MM.1S (cell line): ENCODE data around the gene ACBD4.

Source experiments
- DNase-seq: peaks from one replicate; pipeline ENCODE4 v3.0.0-alpha.2; 2015
- H2AFZ ChIP-seq: fragments of 300-600 bp; sonication (generic); 2 replicates; pipeline ENCODE4 v1.6.0; 2016; ENCODE audit warnings: antibody characterized with exemption, low read length
- H3F3A ChIP-seq: fragments of 300-600 bp; sonication (generic); 2 replicates; pipeline ENCODE4 v1.6.1; 2016; ENCODE audit warnings: mild to moderate bottlenecking, antibody characterized with exemption, low read length, moderate library complexity, mixed read lengths; ENCODE audit not compliant: insufficient read depth
- H3K27ac ChIP-seq: fragments of 300-600 bp; sonication (generic); 2 replicates; pipeline ENCODE4 v1.5.1; 2016; ENCODE audit warnings: mild to moderate bottlenecking, low read length
- H3K27me3 ChIP-seq: fragments of 300-600 bp; sonication (generic); replicated peaks from 2 replicates; pipeline ENCODE4 v1.6.0; 2016; ENCODE audit warnings: low read length; ENCODE audit not compliant: insufficient read depth
- H3K36me3 ChIP-seq: fragments of 300-600 bp; sonication (generic); replicated peaks from 2 replicates; pipeline ENCODE4 v1.6.1; 2016; ENCODE audit warnings: mild to moderate bottlenecking, low read length, mixed read lengths; ENCODE audit not compliant: insufficient read depth
- H3K4me1 ChIP-seq: fragments of 300-600 bp; sonication (generic); 2 replicates; pipeline ENCODE4 v1.6.1; 2016; ENCODE audit warnings: low read length, mixed read lengths
- H3K4me2 ChIP-seq: fragments of 300-600 bp; sonication (generic); 2 replicates; pipeline ENCODE4 v1.6.0; 2016; ENCODE audit warnings: low read depth, low read length
- H3K4me3 ChIP-seq: fragments of 300-600 bp; sonication (generic); 2 replicates; pipeline ENCODE4 v1.5.1; 2016; ENCODE audit warnings: low read length, mixed read lengths
- H3K79me2 ChIP-seq: fragments of 300-600 bp; sonication (generic); 2 replicates; pipeline ENCODE4 v1.6.1; 2016; ENCODE audit warnings: mixed run types, low read length, mixed read lengths
- H3K9ac ChIP-seq: fragments of 300-600 bp; sonication (generic); 2 replicates; pipeline ENCODE4 v1.6.1; 2016; ENCODE audit warnings: low read length, mixed read lengths
- H3K9me2 ChIP-seq: fragments of 300-600 bp; sonication (generic); replicated peaks from 2 replicates; pipeline ENCODE4 v1.6.1; 2016; ENCODE audit warnings: mild to moderate bottlenecking, low read length, mixed read lengths; ENCODE audit not compliant: insufficient read depth
- H3K9me3 ChIP-seq: fragments of 300-600 bp; sonication (generic); replicated peaks from 2 replicates; pipeline ENCODE4 v1.6.1; 2016; ENCODE audit warnings: mild to moderate bottlenecking, low read length, mixed read lengths; ENCODE audit not compliant: insufficient read depth
- H4K20me1 ChIP-seq: fragments of 300-600 bp; sonication (generic); 2 replicates; pipeline ENCODE4 v1.6.1; 2016; ENCODE audit warnings: mild to moderate bottlenecking, low read length, moderate library complexity, mixed read lengths; ENCODE audit not compliant: insufficient read depth
- EZH2 ChIP-seq: fragments of 300-600 bp; sonication (generic); optimal IDR thresholded peaks from 2 replicates; pipeline ENCODE3; 2017; ENCODE audit warnings: low read depth, mild to moderate bottlenecking, antibody characterized with exemption, low read length, mixed read lengths
- EZH2phosphoT487 ChIP-seq: fragments of 300-600 bp; sonication (generic); IDR thresholded peaks from 2 replicates; pipeline ENCODE4 v1.6.1; 2018; ENCODE audit warnings: antibody characterized with exemption, low read length
- TF ChIP-seq, protein P1 (sequence below): fragments of 300-600 bp; sonication (generic); IDR thresholded peaks from 2 replicates; pipeline ENCODE4 v1.5.1; 2016; ENCODE audit warnings: antibody characterized with exemption, low read length, mixed read lengths

ACBD4 gene

DNA sequence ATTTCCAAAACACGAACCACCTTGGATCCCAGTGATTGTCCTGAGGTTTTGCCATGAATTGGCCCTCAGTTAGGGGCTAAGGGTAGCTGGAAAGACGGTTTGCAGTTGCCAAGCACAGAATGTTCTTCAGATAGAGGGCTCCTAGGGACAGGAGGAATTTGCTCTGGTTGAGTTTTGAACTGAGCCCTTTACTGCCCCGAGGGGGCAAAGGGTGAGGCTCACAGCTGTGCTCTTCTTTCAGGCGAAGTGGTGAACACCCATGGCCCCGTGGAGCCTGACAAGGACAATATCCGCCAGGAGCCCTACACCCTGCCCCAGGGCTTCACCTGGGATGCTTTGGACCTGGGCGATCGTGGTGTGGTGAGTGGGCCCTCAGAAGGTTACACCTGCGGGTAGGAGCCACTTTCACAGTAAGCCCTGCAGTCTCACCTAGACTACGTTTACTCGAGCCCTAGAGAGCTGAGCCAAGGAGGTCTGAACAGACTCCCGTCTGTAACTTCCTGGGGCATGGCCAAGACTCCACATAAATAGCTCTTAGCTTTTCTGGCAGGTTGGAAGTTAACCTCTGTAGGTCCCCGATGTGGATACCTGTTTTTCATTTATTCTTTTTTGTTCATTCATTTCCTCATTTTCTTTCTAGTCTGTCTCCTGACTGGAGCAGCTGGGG, 41.9 kb upstream of the ACBD4 start:
- no peak for DNase-seq
- Histone ChIP-seq H2AFZ (no peak overlapping the region), H3K79me2 (no peaks in the 10 kb centered on the region), H3K9me3 (no peaks in the 10 kb centered on the region), H3K9me2 (no peaks in the 10 kb centered on the region), H4K20me1 (no peaks in the 10 kb centered on the region), H3K27me3 (no peaks in the 10 kb centered on the region), H3F3A (no peaks in the 10 kb centered on the region), H3K4me1 (no peaks in the 10 kb centered on the region), H3K9ac (no peak overlapping the region), H3K4me2 (no peak overlapping the region), H3K4me3 (no peak overlapping the region), H3K36me3 (peaks cover 11% of the 10 kb centered on the region), H3K27ac (no peak overlapping the region)
- no peak for TF ChIP-seq EZH2
- TF ChIP-seq EZH2phosphoT487, result no peak
- TF ChIP-seq, protein P1, sequence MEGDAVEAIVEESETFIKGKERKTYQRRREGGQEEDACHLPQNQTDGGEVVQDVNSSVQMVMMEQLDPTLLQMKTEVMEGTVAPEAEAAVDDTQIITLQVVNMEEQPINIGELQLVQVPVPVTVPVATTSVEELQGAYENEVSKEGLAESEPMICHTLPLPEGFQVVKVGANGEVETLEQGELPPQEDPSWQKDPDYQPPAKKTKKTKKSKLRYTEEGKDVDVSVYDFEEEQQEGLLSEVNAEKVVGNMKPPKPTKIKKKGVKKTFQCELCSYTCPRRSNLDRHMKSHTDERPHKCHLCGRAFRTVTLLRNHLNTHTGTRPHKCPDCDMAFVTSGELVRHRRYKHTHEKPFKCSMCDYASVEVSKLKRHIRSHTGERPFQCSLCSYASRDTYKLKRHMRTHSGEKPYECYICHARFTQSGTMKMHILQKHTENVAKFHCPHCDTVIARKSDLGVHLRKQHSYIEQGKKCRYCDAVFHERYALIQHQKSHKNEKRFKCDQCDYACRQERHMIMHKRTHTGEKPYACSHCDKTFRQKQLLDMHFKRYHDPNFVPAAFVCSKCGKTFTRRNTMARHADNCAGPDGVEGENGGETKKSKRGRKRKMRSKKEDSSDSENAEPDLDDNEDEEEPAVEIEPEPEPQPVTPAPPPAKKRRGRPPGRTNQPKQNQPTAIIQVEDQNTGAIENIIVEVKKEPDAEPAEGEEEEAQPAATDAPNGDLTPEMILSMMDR, result no peak

DNA sequence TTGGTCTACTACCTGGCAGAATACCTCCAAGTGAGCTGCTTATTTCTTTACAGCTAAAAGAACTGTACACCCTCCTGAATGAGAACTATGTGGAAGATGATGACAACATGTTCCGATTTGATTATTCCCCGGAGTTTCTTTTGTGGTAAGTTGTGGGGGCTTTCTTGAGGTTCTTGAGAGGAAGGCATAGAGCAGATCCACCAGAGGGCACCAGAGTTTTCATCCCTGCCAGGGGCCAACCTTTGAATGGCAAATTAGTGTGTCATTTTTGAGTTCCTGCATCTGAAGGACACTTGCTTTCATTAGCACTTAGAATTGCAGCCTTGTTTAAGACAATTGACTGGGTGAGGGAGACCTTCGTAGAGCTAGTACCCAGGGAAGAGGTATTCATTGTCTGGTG, 39.3 kb upstream of the ACBD4 start:
- H3K9me2 ChIP-seq, result no peaks in the 10 kb centered on the region
- H3K4me3 ChIP-seq, result no peak overlapping the region
- peaks cover 14% of the 10 kb centered on the region for H3K36me3 ChIP-seq
- no peaks in the 10 kb centered on the region for H3K27me3 ChIP-seq
- H2AFZ ChIP-seq, result no peak overlapping the region
- H3K79me2 ChIP-seq, result peaks cover 3% of the 10 kb centered on the region; the same call in 1 of the 2 replicates
- no peaks in the 10 kb centered on the region for H3K4me1 ChIP-seq
- no peak overlapping the region for H3K4me2 ChIP-seq
- H4K20me1 ChIP-seq, result no peaks in the 10 kb centered on the region
- no peaks in the 10 kb centered on the region for H3F3A ChIP-seq
- DNase-seq, result no peak
- TF ChIP-seq, protein P1, result peak; percentile 52
- TF ChIP-seq EZH2 (no peak), EZH2phosphoT487 (no peak)
- no peak overlapping the region for H3K9ac ChIP-seq
- no peaks in the 10 kb centered on the region for H3K9me3 ChIP-seq
- H3K27ac ChIP-seq, result no peak overlapping the region

DNA sequence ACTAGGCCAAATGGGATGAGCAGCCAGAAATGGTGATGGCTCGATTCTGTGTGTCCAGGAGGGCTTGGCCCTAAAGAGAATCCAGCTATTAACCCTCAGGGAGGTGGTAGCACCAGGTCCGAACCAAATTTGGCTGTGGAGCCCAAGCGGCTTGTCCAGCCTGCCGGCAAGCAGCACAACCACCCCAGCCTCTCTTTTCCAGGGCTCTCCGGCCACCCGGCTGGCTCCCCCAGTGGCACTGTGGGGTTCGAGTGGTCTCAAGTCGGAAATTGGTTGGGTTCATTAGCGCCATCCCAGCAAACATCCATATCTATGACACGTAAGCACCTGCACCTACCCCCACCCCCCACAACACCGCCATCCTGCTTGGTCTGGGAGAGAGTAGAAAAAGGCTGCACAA, 38.6 kb upstream of the ACBD4 start:
- Histone ChIP-seq H3K9ac (no peak overlapping the region), H3K9me2 (no peaks in the 10 kb centered on the region), H3K27me3 (no peaks in the 10 kb centered on the region), H3F3A (no peaks in the 10 kb centered on the region), H3K79me2 (peaks cover 3% of the 10 kb centered on the region; the same call in 1 of the 2 replicates), H4K20me1 (no peaks in the 10 kb centered on the region), H3K4me3 (no peak overlapping the region), H2AFZ (no peak overlapping the region), H3K4me1 (no peaks in the 10 kb centered on the region), H3K27ac (no peak overlapping the region), H3K36me3 (peaks cover 14% of the 10 kb centered on the region), H3K4me2 (no peak overlapping the region), H3K9me3 (no peaks in the 10 kb centered on the region)
- TF ChIP-seq, protein P1, result no peak
- no peak for TF ChIP-seq EZH2
- no peak for TF ChIP-seq EZH2phosphoT487
- no peak for DNase-seq
